ENCODE results near the gene ITPR1. TPM values are rescaled to one million over a fixed set of nuclear protein-coding genes. Genes with fewer than 3 reads are reported as not detected.

ITPR1 gene
- total RNA-seq, 2 donors from 2014 or later, result 5.9 TPM

GRCh38 chr3:4564270-4564669 is 71.1 kb downstream of the ITPR1 start:
- Histone ChIP-seq H3K4me3 (ENCODE audit: low read length) (no peak overlapping the region), H3K27me3 (ENCODE audit: control insufficient read depth, insufficient read depth, low read length, poor library complexity, severe bottlenecking) (no peaks in the 10 kb centered on the region), H3K9me3 (ENCODE audit: control insufficient read depth, low read length) (no peaks in the 10 kb centered on the region), H3K9ac (ENCODE audit: extremely low read depth, low read length, poor library complexity, severe bottlenecking) (no peak overlapping the region), H3K36me3 (ENCODE audit: control insufficient read depth, insufficient read depth, low read length) (no peaks in the 10 kb centered on the region), H3K27ac (ENCODE audit: low read depth, low read length) (no peak overlapping the region), H3K4me1 (ENCODE audit: control insufficient read depth, insufficient read depth, low read length) (peaks cover 5% of the 10 kb centered on the region)
- DNase-seq, result no peak
- Mint-ChIP-seq H3K27ac (no peak overlapping the region), H3K36me3 (ENCODE audit: low read depth) (no peaks in the 10 kb centered on the region), H3K9me3 (no peaks in the 10 kb centered on the region), H3K4me3 (no peak overlapping the region), H3K4me1 (peaks cover 10% of the 10 kb centered on the region), H3K27me3 (ENCODE audit: insufficient read depth) (no peaks in the 10 kb centered on the region)
- no peak for TF ChIP-seq CTCF (conservative IDR thresholded peaks at IDR 0.05)
- 95 to 97% methylated on average over 7 of the region's 7 CpGs for WGBS, 2 experiments (ENCODE audit: insufficient coverage in 1 of 2, insufficient read length in 1 of 2)

GRCh38 chr3:4564928-4565586 is 71.9 kb downstream of the ITPR1 start:
- no peaks in the 10 kb centered on the region for H3K36me3 Mint-ChIP-seq (ENCODE audit: low read depth)

GRCh38 chr3:4565809-4566501 is 72.8 kb downstream of the ITPR1 start:
- H3K27me3 Mint-ChIP-seq (ENCODE audit: insufficient read depth), result no peaks in the 10 kb centered on the region
- H3K9ac ChIP-seq (ENCODE audit: extremely low read depth, low read length, poor library complexity, severe bottlenecking), result no peak overlapping the region
- H3K9me3 ChIP-seq (ENCODE audit: control insufficient read depth, low read length), result no peaks in the 10 kb centered on the region
- H3K36me3 ChIP-seq (ENCODE audit: control insufficient read depth, insufficient read depth, low read length), result no peaks in the 10 kb centered on the region
- no peaks in the 10 kb centered on the region for H3K9me3 Mint-ChIP-seq
- no peak for DNase-seq
- peaks cover 5% of the 10 kb centered on the region for H3K4me1 ChIP-seq (ENCODE audit: control insufficient read depth, insufficient read depth, low read length)
- H3K27ac ChIP-seq (ENCODE audit: low read depth, low read length), result no peak overlapping the region
- no peak overlapping the region for H3K27ac Mint-ChIP-seq
- 82 to 93% methylated on average over 2 to 5 of the region's 5 CpGs for WGBS, 2 experiments (ENCODE audit: insufficient coverage in 1 of 2, insufficient read length in 1 of 2)
- no peaks in the 10 kb centered on the region for H3K27me3 ChIP-seq (ENCODE audit: control insufficient read depth, insufficient read depth, low read length, poor library complexity, severe bottlenecking)
- no peak for TF ChIP-seq CTCF (conservative IDR thresholded peaks at IDR 0.05)
- no peak overlapping the region for H3K4me3 ChIP-seq (ENCODE audit: low read length)
- H3K4me3 Mint-ChIP-seq, result no peak overlapping the region
- peaks cover 10% of the 10 kb centered on the region for H3K4me1 Mint-ChIP-seq
- H3K36me3 Mint-ChIP-seq (ENCODE audit: low read depth), result no peaks in the 10 kb centered on the region

More at GRCh38 chr3:4564928-4565586, 71.9 kb downstream of the ITPR1 start:
- Histone ChIP-seq H3K4me1 (ENCODE audit: control insufficient read depth, insufficient read depth, low read length) (peaks cover 5% of the 10 kb centered on the region), H3K27ac (ENCODE audit: low read depth, low read length) (no peak overlapping the region), H3K27me3 (ENCODE audit: control insufficient read depth, insufficient read depth, low read length, poor library complexity, severe bottlenecking) (no peaks in the 10 kb centered on the region), H3K9ac (ENCODE audit: extremely low read depth, low read length, poor library complexity, severe bottlenecking) (no peak overlapping the region), H3K4me3 (ENCODE audit: low read length) (no peak overlapping the region), H3K36me3 (ENCODE audit: control insufficient read depth, insufficient read depth, low read length) (no peaks in the 10 kb centered on the region), H3K9me3 (ENCODE audit: control insufficient read depth, low read length) (no peaks in the 10 kb centered on the region)
- DNase-seq, result no peak
- no peak overlapping the region for H3K27ac Mint-ChIP-seq
- no peaks in the 10 kb centered on the region for H3K9me3 Mint-ChIP-seq
- WGBS, 2 experiments (ENCODE audit: insufficient coverage in 1 of 2, insufficient read length in 1 of 2), result 64 to 100% methylated on average over 3 to 5 of the region's 5 CpGs
- no peak for TF ChIP-seq CTCF (conservative IDR thresholded peaks at IDR 0.05)
- peaks cover 10% of the 10 kb centered on the region for H3K4me1 Mint-ChIP-seq
- H3K27me3 Mint-ChIP-seq (ENCODE audit: insufficient read depth), result no peaks in the 10 kb centered on the region
- no peak overlapping the region for H3K4me3 Mint-ChIP-seq
